Neural crest cell (in vitro differentiated cells): ENCODE data around the gene SLC52A3. TPM values are rescaled to one million over a fixed set of nuclear protein-coding genes. Genes with fewer than 3 reads are reported as not detected.
A peak's percentile ranks its signal among the peaks of the same experiment; 100 is the strongest.
"Not testable (repeated sequence)": the region's sequence is repeated elsewhere in the genome, so short reads cannot be mapped to it uniquely, and the experiment has no call there.

Experiments used
- DNase-seq: peaks from one replicate; pipeline ENCODE4 v3.0.0; 2021; ENCODE audit warnings: low read depth, mixed read lengths, low spot score
- H3K27ac Mint-ChIP-seq: one replicate; pipeline ENCODE4 v1.8.0; 2021; ENCODE audit warnings: mild to moderate bottlenecking, mixed read lengths; ENCODE audit not compliant: unreplicated experiment
- H3K27me3 Mint-ChIP-seq: 2 replicates; pipeline ENCODE4 v1.8.0; 2021; ENCODE audit warnings: low read depth, mild to moderate bottlenecking, mixed read lengths
- H3K36me3 Mint-ChIP-seq: 2 replicates; pipeline ENCODE4 v1.8.0; 2021; ENCODE audit warnings: low read depth, mild to moderate bottlenecking, mixed read lengths
- H3K4me1 Mint-ChIP-seq: 2 replicates; pipeline ENCODE4 v1.8.0; 2021; ENCODE audit warnings: mixed read lengths
- H3K4me3 Mint-ChIP-seq: one replicate; pipeline ENCODE4 v1.8.0; 2021; ENCODE audit warnings: mild to moderate bottlenecking, mixed read lengths
- H3K9me3 Mint-ChIP-seq: 2 replicates; pipeline ENCODE4 v1.8.0; 2021; ENCODE audit warnings: mixed read lengths
- total RNA-seq: library from RNA; stranded (reverse); gene quantifications from 2 replicates; pipeline ENCODE4 v1.2.1, GENCODE V29; 2021
- TF ChIP-seq, protein P1 (sequence below): fragments of 200-600 bp; sonication (generic); conservative IDR thresholded peaks from 2 replicates; pipeline ENCODE4 v1.5.0; 2021; ENCODE audit warnings: antibody characterized with exemption, mild to moderate bottlenecking

The SLC52A3 gene
- total RNA-seq, 1 donor from 2014 or later, result not detected

DNA sequence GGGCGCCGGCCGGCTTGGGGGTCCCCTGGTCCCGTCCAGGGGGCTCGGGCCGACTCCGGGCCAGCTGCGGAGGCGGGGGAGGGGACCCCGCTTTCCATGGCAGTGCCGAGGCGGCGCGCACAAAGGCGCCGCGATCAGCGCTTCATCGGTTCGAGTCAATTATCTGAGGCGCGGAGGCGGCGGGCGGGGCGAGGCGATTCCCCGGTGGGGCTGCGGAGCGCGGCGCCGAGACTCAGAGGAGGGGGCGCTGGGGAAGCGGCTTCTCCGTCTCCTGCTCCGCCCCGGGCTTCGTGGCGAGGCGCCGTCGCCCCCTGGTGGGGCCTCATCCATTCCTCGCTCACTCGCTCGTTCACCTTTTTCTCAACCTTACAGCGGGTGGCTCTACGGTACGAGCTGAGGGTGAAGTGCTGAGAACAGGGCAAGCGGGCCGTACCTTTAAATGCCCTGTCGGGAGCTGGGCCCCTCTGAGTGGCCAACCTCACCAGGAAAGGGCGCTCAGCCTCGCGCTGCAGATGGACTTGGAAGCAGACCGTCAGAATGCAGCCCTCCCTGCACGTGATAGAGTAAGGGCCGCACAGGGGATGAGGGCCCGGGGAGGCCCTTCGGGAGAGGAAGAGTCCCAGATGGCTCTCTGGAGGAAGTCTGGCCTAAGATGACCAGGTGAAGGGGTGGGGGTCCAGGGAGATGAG is 39.9 kb downstream of the SLC52A3 start:
- no peaks in the 10 kb centered on the region for H3K36me3 Mint-ChIP-seq
- DNase-seq, result peak; percentile 71
- H3K9me3 Mint-ChIP-seq, result no peaks in the 10 kb centered on the region
- no peak overlapping the region for H3K27ac Mint-ChIP-seq
- peak overlapping the region; percentile 31 for H3K4me3 Mint-ChIP-seq
- peaks cover 78% of the 10 kb centered on the region for H3K27me3 Mint-ChIP-seq
- H3K4me1 Mint-ChIP-seq, result peaks cover 6% of the 10 kb centered on the region
- TF ChIP-seq, protein P1, sequence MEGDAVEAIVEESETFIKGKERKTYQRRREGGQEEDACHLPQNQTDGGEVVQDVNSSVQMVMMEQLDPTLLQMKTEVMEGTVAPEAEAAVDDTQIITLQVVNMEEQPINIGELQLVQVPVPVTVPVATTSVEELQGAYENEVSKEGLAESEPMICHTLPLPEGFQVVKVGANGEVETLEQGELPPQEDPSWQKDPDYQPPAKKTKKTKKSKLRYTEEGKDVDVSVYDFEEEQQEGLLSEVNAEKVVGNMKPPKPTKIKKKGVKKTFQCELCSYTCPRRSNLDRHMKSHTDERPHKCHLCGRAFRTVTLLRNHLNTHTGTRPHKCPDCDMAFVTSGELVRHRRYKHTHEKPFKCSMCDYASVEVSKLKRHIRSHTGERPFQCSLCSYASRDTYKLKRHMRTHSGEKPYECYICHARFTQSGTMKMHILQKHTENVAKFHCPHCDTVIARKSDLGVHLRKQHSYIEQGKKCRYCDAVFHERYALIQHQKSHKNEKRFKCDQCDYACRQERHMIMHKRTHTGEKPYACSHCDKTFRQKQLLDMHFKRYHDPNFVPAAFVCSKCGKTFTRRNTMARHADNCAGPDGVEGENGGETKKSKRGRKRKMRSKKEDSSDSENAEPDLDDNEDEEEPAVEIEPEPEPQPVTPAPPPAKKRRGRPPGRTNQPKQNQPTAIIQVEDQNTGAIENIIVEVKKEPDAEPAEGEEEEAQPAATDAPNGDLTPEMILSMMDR, result peak; percentile 80

DNA sequence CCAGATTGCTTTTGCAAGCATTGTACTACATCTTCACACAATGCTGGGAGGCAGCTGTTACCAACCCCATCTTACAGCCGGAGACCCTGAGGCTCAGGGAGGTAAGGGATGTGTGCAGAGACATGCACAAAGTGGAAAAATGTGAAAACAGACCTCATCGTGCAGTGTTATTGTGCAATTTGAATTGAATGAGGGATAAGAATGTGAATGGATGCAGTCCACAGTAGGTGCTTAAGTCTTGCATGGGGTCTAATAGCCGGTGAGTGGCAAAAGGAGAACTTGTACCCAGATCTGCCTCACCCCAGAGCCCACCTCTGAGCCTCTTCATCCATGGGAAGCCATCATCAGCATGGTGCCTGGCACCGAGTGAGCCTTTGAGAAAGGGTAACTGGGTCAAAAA is 42.1 kb downstream of the SLC52A3 start:
- Mint-ChIP-seq H3K4me3 (no peak overlapping the region), H3K4me1 (peaks cover 3% of the 10 kb centered on the region), H3K36me3 (no peaks in the 10 kb centered on the region), H3K27me3 (peaks cover 80% of the 10 kb centered on the region), H3K9me3 (no peaks in the 10 kb centered on the region), H3K27ac (no peak overlapping the region)
- no peak for DNase-seq
- TF ChIP-seq, protein P1, result no peak

DNA sequence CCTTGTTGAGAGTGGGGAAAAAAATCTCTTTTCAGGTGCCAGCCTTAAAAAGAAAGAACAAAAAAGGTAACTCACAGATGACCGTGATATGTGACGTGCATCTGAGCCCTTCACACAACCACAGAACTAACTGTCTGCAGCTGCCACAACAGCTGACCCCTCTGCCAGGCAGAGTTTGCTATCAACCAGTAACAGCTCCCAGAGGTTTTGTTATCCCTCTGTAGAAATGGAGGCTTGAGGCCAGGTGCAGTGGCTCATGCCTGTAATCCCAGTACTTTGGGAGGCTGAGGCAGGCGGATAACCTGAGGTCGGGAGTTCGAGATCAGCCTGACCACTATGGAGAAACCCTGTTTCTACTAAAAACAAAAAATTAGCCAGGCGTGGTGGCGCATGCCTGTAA is 42.8 kb downstream of the SLC52A3 start:
- Mint-ChIP-seq H3K27me3 (peaks cover 76% of the 10 kb centered on the region), H3K4me3 (peak overlapping the region; percentile 9), H3K9me3 (no peaks in the 10 kb centered on the region), H3K27ac (no peak overlapping the region), H3K4me1 (peaks cover 3% of the 10 kb centered on the region), H3K36me3 (no peaks in the 10 kb centered on the region)
- DNase-seq, result no peak
- TF ChIP-seq, protein P1, result no peak

DNA sequence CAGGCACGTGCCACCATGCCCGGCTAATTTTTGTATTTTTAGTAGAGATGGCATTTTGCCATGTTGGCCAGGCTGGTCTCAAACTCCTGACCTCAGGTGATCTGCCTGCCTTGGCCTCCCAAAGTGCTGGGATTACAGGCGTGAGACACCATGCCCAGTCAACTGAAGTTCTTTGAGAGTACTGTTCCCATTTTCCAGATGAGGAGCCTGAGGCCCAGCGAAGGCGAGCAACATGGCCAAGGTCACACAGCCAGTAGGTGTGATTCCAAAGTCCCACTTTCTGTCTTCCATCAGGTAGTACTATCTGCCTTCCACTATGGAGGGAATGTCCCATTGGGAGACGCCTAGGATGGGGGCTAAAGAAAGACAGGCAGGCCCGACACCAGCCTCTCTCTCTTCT is 43.5 kb downstream of the SLC52A3 start:
- not testable (repeated sequence) for H3K36me3 Mint-ChIP-seq, H3K9me3 Mint-ChIP-seq, H3K4me1 Mint-ChIP-seq, H3K27ac Mint-ChIP-seq, H3K4me3 Mint-ChIP-seq, DNase-seq
- peaks cover 74% of the 10 kb centered on the region for H3K27me3 Mint-ChIP-seq

DNA sequence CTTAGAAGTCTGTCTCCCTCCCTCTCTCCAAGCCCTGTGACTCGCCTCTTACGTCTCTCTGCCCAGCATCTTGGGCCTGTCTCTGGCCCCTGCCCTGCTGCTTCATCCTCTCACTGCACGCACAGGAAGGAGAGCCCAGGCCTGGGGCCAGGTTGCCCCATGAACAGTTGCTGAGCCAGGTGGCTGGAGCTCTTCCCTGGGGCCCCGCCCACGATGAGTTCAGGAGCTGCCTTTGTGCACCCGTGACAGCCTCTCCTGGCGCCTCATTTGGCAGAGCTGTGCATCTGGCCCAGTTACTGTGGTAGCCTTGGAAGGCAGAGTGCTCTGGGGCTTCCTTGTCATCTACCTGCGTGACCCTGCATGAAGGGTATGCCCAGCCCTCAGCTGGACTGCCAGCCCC is 44.5 kb downstream of the SLC52A3 start:
- Mint-ChIP-seq H3K4me3 (no peak overlapping the region), H3K4me1 (peaks cover 10% of the 10 kb centered on the region), H3K27ac (no peak overlapping the region), H3K36me3 (no peaks in the 10 kb centered on the region), H3K27me3 (peaks cover 72% of the 10 kb centered on the region), H3K9me3 (no peaks in the 10 kb centered on the region)
- DNase-seq, result no peak
- TF ChIP-seq, protein P1, result no peak

DNA sequence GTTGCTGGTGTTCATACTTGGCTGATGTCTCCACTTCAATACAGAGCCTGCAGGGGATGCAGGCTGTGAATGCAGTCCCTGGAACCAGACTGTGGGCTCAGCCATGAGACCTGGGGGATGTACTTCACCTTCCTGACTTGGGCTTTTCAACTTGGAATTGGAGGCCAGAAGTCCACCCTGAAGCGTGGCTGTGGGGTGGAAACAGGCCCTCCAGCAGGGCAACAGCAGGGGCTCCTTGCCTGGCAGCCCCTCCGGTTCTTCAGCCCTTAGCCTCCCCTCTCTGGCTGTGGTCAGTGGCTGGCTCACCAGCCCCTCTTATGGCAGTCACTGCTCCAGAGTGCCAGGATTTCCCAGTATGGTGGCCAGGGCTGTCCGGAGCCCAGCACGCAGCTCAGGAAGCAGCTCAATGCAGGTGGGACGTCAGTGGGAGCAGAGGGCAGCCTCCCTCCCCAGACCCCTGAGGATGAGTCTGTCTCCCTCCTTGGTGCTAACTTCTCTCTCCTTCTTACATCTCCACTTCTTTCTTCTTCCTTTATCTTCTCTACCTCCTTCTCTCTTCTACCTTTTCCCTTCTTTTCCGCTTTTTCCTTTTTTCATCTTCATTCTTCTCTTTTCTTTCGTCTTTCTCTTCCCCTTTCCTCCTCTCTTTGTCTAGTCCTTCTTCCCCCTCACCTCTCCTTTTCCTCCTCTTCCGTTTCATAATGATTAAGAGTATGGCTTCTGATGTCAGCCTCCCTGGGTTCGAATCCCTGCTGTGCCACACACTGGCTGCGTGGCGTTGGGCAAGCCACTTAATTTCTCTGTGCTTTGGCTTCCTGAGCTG is 45.3 kb downstream of the SLC52A3 start:
- Mint-ChIP-seq H3K4me1 (peaks cover 7% of the 10 kb centered on the region), H3K4me3 (no peak overlapping the region), H3K27ac (peak overlapping the region; percentile 35), H3K36me3 (no peaks in the 10 kb centered on the region), H3K27me3 (peaks cover 72% of the 10 kb centered on the region), H3K9me3 (no peaks in the 10 kb centered on the region)
- no peak for DNase-seq
- TF ChIP-seq, protein P1, result no peak
